MM.1S (cell line): ENCODE data around the gene GLYATL1B.

Experiments
- DNase-seq: peaks from one replicate; pipeline ENCODE4 v3.0.0-alpha.2; 2015
- H2AFZ ChIP-seq: fragments of 300-600 bp; sonication (generic); 2 replicates; pipeline ENCODE4 v1.6.0; 2016; ENCODE audit warnings: antibody characterized with exemption, low read length
- H3F3A ChIP-seq: fragments of 300-600 bp; sonication (generic); 2 replicates; pipeline ENCODE4 v1.6.1; 2016; ENCODE audit warnings: mild to moderate bottlenecking, antibody characterized with exemption, low read length, moderate library complexity, mixed read lengths; ENCODE audit not compliant: insufficient read depth
- H3K27ac ChIP-seq: fragments of 300-600 bp; sonication (generic); 2 replicates; pipeline ENCODE4 v1.5.1; 2016; ENCODE audit warnings: mild to moderate bottlenecking, low read length
- H3K27me3 ChIP-seq: fragments of 300-600 bp; sonication (generic); replicated peaks from 2 replicates; pipeline ENCODE4 v1.6.0; 2016; ENCODE audit warnings: low read length; ENCODE audit not compliant: insufficient read depth
- H3K36me3 ChIP-seq: fragments of 300-600 bp; sonication (generic); replicated peaks from 2 replicates; pipeline ENCODE4 v1.6.1; 2016; ENCODE audit warnings: mild to moderate bottlenecking, low read length, mixed read lengths; ENCODE audit not compliant: insufficient read depth
- H3K4me1 ChIP-seq: fragments of 300-600 bp; sonication (generic); 2 replicates; pipeline ENCODE4 v1.6.1; 2016; ENCODE audit warnings: low read length, mixed read lengths
- H3K4me2 ChIP-seq: fragments of 300-600 bp; sonication (generic); 2 replicates; pipeline ENCODE4 v1.6.0; 2016; ENCODE audit warnings: low read depth, low read length
- H3K4me3 ChIP-seq: fragments of 300-600 bp; sonication (generic); 2 replicates; pipeline ENCODE4 v1.5.1; 2016; ENCODE audit warnings: low read length, mixed read lengths
- H3K79me2 ChIP-seq: fragments of 300-600 bp; sonication (generic); 2 replicates; pipeline ENCODE4 v1.6.1; 2016; ENCODE audit warnings: mixed run types, low read length, mixed read lengths
- H3K9ac ChIP-seq: fragments of 300-600 bp; sonication (generic); 2 replicates; pipeline ENCODE4 v1.6.1; 2016; ENCODE audit warnings: low read length, mixed read lengths
- H3K9me2 ChIP-seq: fragments of 300-600 bp; sonication (generic); replicated peaks from 2 replicates; pipeline ENCODE4 v1.6.1; 2016; ENCODE audit warnings: mild to moderate bottlenecking, low read length, mixed read lengths; ENCODE audit not compliant: insufficient read depth
- H3K9me3 ChIP-seq: fragments of 300-600 bp; sonication (generic); replicated peaks from 2 replicates; pipeline ENCODE4 v1.6.1; 2016; ENCODE audit warnings: mild to moderate bottlenecking, low read length, mixed read lengths; ENCODE audit not compliant: insufficient read depth
- H4K20me1 ChIP-seq: fragments of 300-600 bp; sonication (generic); 2 replicates; pipeline ENCODE4 v1.6.1; 2016; ENCODE audit warnings: mild to moderate bottlenecking, low read length, moderate library complexity, mixed read lengths; ENCODE audit not compliant: insufficient read depth
- CTCF ChIP-seq: fragments of 300-600 bp; sonication (generic); IDR thresholded peaks from 2 replicates; pipeline ENCODE4 v1.5.1; 2016; ENCODE audit warnings: antibody characterized with exemption, low read length, mixed read lengths
- EZH2 ChIP-seq: fragments of 300-600 bp; sonication (generic); optimal IDR thresholded peaks from 2 replicates; pipeline ENCODE3; 2017; ENCODE audit warnings: low read depth, mild to moderate bottlenecking, antibody characterized with exemption, low read length, mixed read lengths
- EZH2phosphoT487 ChIP-seq: fragments of 300-600 bp; sonication (generic); IDR thresholded peaks from 2 replicates; pipeline ENCODE4 v1.6.1; 2018; ENCODE audit warnings: antibody characterized with exemption, low read length

The GLYATL1B gene

GRCh38 chr11:59141673-59142460 lies 55.8 kb downstream of the GLYATL1B start:
- H3K4me1 ChIP-seq = peaks cover 19% of the 10 kb centered on the region
- no peaks in the 10 kb centered on the region for H3K36me3 ChIP-seq
- peak overlapping the region; percentile 95 for H3K4me2 ChIP-seq
- H3K4me3 ChIP-seq = peak overlapping the region; percentile 89
- H3K9me3 ChIP-seq = no peaks in the 10 kb centered on the region
- H3K27ac ChIP-seq = peak overlapping the region; percentile 88
- DNase-seq = no peak
- H3K27me3 ChIP-seq = no peaks in the 10 kb centered on the region
- no peak for TF ChIP-seq EZH2
- TF ChIP-seq EZH2phosphoT487 = no peak
- TF ChIP-seq CTCF = no peak
- H3K79me2 ChIP-seq = peaks cover 37% of the 10 kb centered on the region
- H4K20me1 ChIP-seq = no peaks in the 10 kb centered on the region
- H3K9ac ChIP-seq = peak overlapping the region; percentile 87
- peaks cover 30% of the 10 kb centered on the region for H3F3A ChIP-seq
- no peaks in the 10 kb centered on the region for H3K9me2 ChIP-seq
- peak overlapping the region; percentile 89 for H2AFZ ChIP-seq

- H2AFZ ChIP-seq = peak within 1 kb of the TSS; percentile 89
- no peaks in the 10 kb centered on the region for H4K20me1 ChIP-seq
- TF ChIP-seq CTCF (peak; percentile 55), EZH2 (no peak)
- H3K4me3 ChIP-seq = peak within 1 kb of the TSS; percentile 89
- peaks cover 45% of the 10 kb centered on the region for H3K79me2 ChIP-seq
- DNase-seq = peak; percentile 88
- H3K36me3 ChIP-seq = no peaks in the 10 kb centered on the region
- peak within 1 kb of the TSS; percentile 95 for H3K4me2 ChIP-seq
- peak within 1 kb of the TSS; percentile 88 for H3K27ac ChIP-seq
- no peaks in the 10 kb centered on the region for H3K9me3 ChIP-seq
- H3K9ac ChIP-seq = peak within 1 kb of the TSS; percentile 87
- no peaks in the 10 kb centered on the region for H3K9me2 ChIP-seq
- peaks cover 30% of the 10 kb centered on the region for H3F3A ChIP-seq
- peaks cover 19% of the 10 kb centered on the region for H3K4me1 ChIP-seq
- no peaks in the 10 kb centered on the region for H3K27me3 ChIP-seq
Observed at GRCh38 chr11:59142530-59143507, 56.7 kb downstream of the GLYATL1B start, which contains the start of gene FAM111A. FAM111A (plus strand) TSS chr11:59142856; CDS start chr11:59148873, 6,017 bp downstream.

- Histone ChIP-seq H3K27ac (peak overlapping the region; percentile 88), H3K36me3 (peaks cover 7% of the 10 kb centered on the region; the same call in 1 of the 2 replicates), H3F3A (peaks cover 30% of the 10 kb centered on the region), H3K79me2 (peaks cover 56% of the 10 kb centered on the region), H3K9me2 (no peaks in the 10 kb centered on the region), H3K4me1 (peaks cover 21% of the 10 kb centered on the region), H3K4me3 (peak overlapping the region; percentile 89), H4K20me1 (no peaks in the 10 kb centered on the region), H2AFZ (peak overlapping the region; percentile 27), H3K9ac (peak overlapping the region; percentile 87), H3K4me2 (peak overlapping the region; percentile 95), H3K27me3 (no peaks in the 10 kb centered on the region), H3K9me3 (no peaks in the 10 kb centered on the region)
- DNase-seq = no peak
- TF ChIP-seq CTCF = no peak
- TF ChIP-seq EZH2phosphoT487 = no peak
- TF ChIP-seq EZH2 = no peak
Observed at GRCh38 chr11:59144096-59144495, 58.0 kb downstream of the GLYATL1B start.
